K562 (cell line): ENCODE measurements around the gene GDF2. TPM values are rescaled to one million over a fixed set of nuclear protein-coding genes. Genes with fewer than 3 reads are reported as not detected.

Experiments
- BRCA1 ChIP-seq, 2 experiments: fragments of 450-650 bp in 1 of 2; sonication (generic) in 1 of 2; formaldehyde crosslinking in 1 of 2; IDR thresholded peaks; 2 replicates each; pipeline versions ENCODE4 v1.5.0 to v1.6.1; 2017 to 2020; ENCODE audit warnings: mild to moderate bottlenecking in 1 of 2, missing genetic modification reagents in 1 of 2
- CXXC5 ChIP-seq: fragments of 250-450 bp; sonication (Bioruptor Pico); IDR thresholded peaks from 2 replicates; pipeline ENCODE4 v1.8.0; 2022; ENCODE audit warnings: inconsistent platforms, mild to moderate bottlenecking, moderate library complexity
- DIDO1 ChIP-seq: fragments of 450-650 bp; IDR thresholded peaks from 2 replicates; pipeline ENCODE4 v1.6.1; 2016; ENCODE audit warnings: low read depth, missing biosample characterization, missing genetic modification characterization
- GTF2A2 ChIP-seq: IDR thresholded peaks from 2 replicates; pipeline ENCODE4 v1.6.1; 2016; ENCODE audit warnings: mild to moderate bottlenecking, missing genetic modification characterization, missing compliant biosample characterization
- HMG20A ChIP-seq: fragments of 450-650 bp; formaldehyde crosslinking; conservative IDR thresholded peaks from 2 replicates; pipeline ENCODE4 v1.4.0; 2020; ENCODE audit warnings: mild to moderate bottlenecking, mixed read lengths
- HNRNPK ChIP-seq: fragments of 200-400 bp; formaldehyde crosslinking; IDR thresholded peaks from one replicate; pipeline ENCODE4 v1.6.1; 2018; ENCODE audit warnings: mild to moderate bottlenecking, low read depth, low read length; ENCODE audit not compliant: poor library complexity, severe bottlenecking
- SRF ChIP-seq, 2 experiments: fragments of 250-450, 450-650 bp in 1 of 2; sonication (Bioruptor Pico) in 1 of 2; sonication (generic) in 1 of 2; formaldehyde crosslinking; IDR thresholded peaks; 2 replicates each; pipeline versions ENCODE4 v1.5.0 to v1.5.1; 2020 to 2022; ENCODE audit warnings: mild to moderate bottlenecking in 1 of 2, missing genetic modification reagents in 1 of 2
- ZFP1 ChIP-seq: fragments of 450-650 bp; formaldehyde crosslinking; IDR thresholded peaks from 2 replicates; pipeline ENCODE4 v1.4.0; 2020; ENCODE audit warnings: mild to moderate bottlenecking, mixed read lengths
- ZNF134 ChIP-seq: fragments of 250-450 bp; sonication (Bioruptor Pico); conservative IDR thresholded peaks from 2 replicates; pipeline ENCODE4 v1.4.0; 2020
- ZNF174 ChIP-seq: fragments of 250-450 bp; sonication (Bioruptor Pico); IDR thresholded peaks from 2 replicates; pipeline ENCODE4 v1.4.0; 2020; ENCODE audit warnings: mild to moderate bottlenecking
- ZNF175 ChIP-seq: fragments of 200-800 bp; sonication (Bioruptor generic); IDR thresholded peaks from 2 replicates; pipeline ENCODE4 v1.6.1; 2016; ENCODE audit warnings: low read depth, mild to moderate bottlenecking, missing genetic modification characterization, missing compliant biosample characterization
- ZNF592 ChIP-seq: fragments of 450-650 bp; IDR thresholded peaks from 2 replicates; pipeline ENCODE4 v1.6.1; 2017; ENCODE audit warnings: antibody characterized with exemption, mild to moderate bottlenecking
- ZNF696 ChIP-seq: fragments of 250-450 bp; sonication (Bioruptor Pico); conservative IDR thresholded peaks from 2 replicates; pipeline ENCODE4 v1.4.0; 2020; ENCODE audit warnings: mild to moderate bottlenecking, moderate library complexity
- ZNF740 ChIP-seq, 3 experiments: fragments of 200-800 bp in 1 of 3; sonication (Bioruptor generic) in 1 of 3; sonication (generic) in 1 of 3; formaldehyde crosslinking in 1 of 3; IDR thresholded peaks; 2 replicates each; pipeline versions ENCODE4 v1.6.1 to v1.8.0; 2016 to 2022; ENCODE audit warnings: mild to moderate bottlenecking in 2 of 3, missing compliant biosample characterization in 2 of 3, missing genetic modification characterization in 2 of 3, missing genetic modification reagents in 1 of 3
- polyA plus RNA-seq, 8 experiments: library from polyadenylated mRNA; depleted of rRNA in 4 of 8; stranded (reverse) in 5 of 8; unstranded in 3 of 8; fragments of >200 nt; fragmentation: Nextera tagmentation in 2 of 8; fragmentation: Illumina TruSeq in 1 of 8; extraction: Ambion mirVana in 2 of 8; extraction: Trizol in 1 of 8; gene quantifications; 2 replicates each; pipeline versions ENCODE4 v1.2.1 to v1.2.3, GENCODE V29; 2011 to 2014; ENCODE audit warnings: inconsistent platforms in 1 of 8, missing spikeins in 1 of 8
- total RNA-seq, 7 experiments: library from RNA; depleted of rRNA in 6 of 7; stranded (reverse); fragments of >200 nt in 6 of 7; fragmentation: Illumina TruSeq in 2 of 7; extraction: Trizol in 2 of 7; gene quantifications; 2 replicates each; pipeline versions ENCODE4 v1.2.1 to v1.2.3, GENCODE V29; 2011 to 2021; ENCODE audit warnings: low replicate concordance in 1 of 7

Gene GDF2
- total and polyA plus RNA-seq, 9 of the 15 experiments (the other 6 are each of a cell fraction or from before 2014, with no cell fraction given): 0.08 to 0.58 (median 0.27) TPM; not detected in 2

DNA sequence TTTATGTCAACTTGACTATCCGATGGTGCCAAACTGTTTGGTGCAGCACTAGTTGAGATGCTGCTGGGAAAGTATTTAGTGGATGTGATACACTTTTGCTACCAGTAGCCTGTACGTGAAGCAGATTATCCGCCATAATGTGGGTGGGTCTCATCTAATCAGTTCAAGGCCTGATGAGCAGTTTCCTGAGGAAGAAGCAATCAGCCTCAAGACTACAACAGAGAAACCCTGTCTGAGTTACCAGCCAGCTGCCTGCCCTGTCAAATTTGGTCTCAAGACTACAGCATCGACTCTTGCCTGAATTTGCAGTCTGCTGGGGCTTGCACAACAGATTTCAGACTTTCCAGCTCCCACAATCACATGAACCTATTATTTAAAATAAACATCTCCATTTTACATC lies 15.1 kb downstream of the GDF2 start (continued):
- 0 out of 2 replicates have a peak, but pooled peaks have one; percentile 64 for TF ChIP-seq ZNF175 (CRISPR knock-in tag)
- no peak for TF ChIP-seq ZNF174 (CRISPR knock-in tag)
- no peak for TF ChIP-seq SRF (CRISPR knock-in tag; IDR thresholded peaks at IDR 0.05)
- TF ChIP-seq HNRNPK: no peak
- peak; percentile 99 for TF ChIP-seq ZNF134 (CRISPR knock-in tag)
- TF ChIP-seq BRCA1 (IDR thresholded peaks at IDR 0.05): no peak
- TF ChIP-seq BRCA1 (CRISPR knock-in tag; IDR thresholded peaks at IDR 0.05): no peak
- TF ChIP-seq ZNF696 (CRISPR knock-in tag): no peak
- no peak for TF ChIP-seq ZFP1 (CRISPR knock-in tag)
- TF ChIP-seq CXXC5 (CRISPR knock-in tag): 0 out of 2 replicates have a peak, but pooled peaks have one; percentile 5
- no peak for TF ChIP-seq ZNF740 (CRISPR knock-in tag; IDR thresholded peaks at IDR 0.05)
- TF ChIP-seq ZNF740 (tag; IDR thresholded peaks at IDR 0.05): peak in 1 of 2 experiments; percentile 23; a peak in 1 of 4 replicates
- no peak for TF ChIP-seq HMG20A (CRISPR knock-in tag)
- TF ChIP-seq ZNF592: peak; percentile 65
- peak; percentile 57; the same call in 1 of the 2 replicates for TF ChIP-seq GTF2A2 (tag)
- no peak for TF ChIP-seq DIDO1 (tag)
- TF ChIP-seq, all 486 proteins: peak for 8
